GM12891 (cell line): ENCODE results near the gene TGM2.

Experiments used
- POLR2A ChIP-seq: IDR thresholded peaks from 2 replicates; pipeline ENCODE4 v1.6.1; 2011; ENCODE audit warnings: low read depth, low read length, control low read depth
- TAF1 ChIP-seq: IDR thresholded peaks from 2 replicates; pipeline ENCODE4 v1.6.1; 2011; ENCODE audit warnings: low read depth, low read length, control low read depth

GRCh38 chr20:38141204-38141888, 23.7 kb downstream of the TGM2 start:
- no peak for TF ChIP-seq TAF1
- no peak for TF ChIP-seq POLR2A
